Right ventricle myocardium inferior (tissue), 1 donor: ENCODE results near the gene PCDH9. TPM values are rescaled to one million over a fixed set of nuclear protein-coding genes. Genes with fewer than 3 reads are reported as not detected.

Source experiments
- ATAC-seq: fragments of 200-7000 bp; cut with Tn5 transposase; one replicate; pipeline ENCODE4 v1.9.1; 2020; ENCODE audit warnings: mild to moderate bottlenecking, moderate library complexity
- DNase-seq: peaks from one replicate; pipeline ENCODE4 v3.0.0; 2021; ENCODE audit errors: missing footprints
- intact Hi-C: fragments of 100-400 bp; cut with DNase I; formaldehyde crosslinking; loops from one replicate; pipeline ENCODE4 v1.11.0; 2022
- total RNA-seq: library from RNA; stranded (reverse); fragmentation: NEBNext Ultra II Directional; extraction: Animal tissue kit (Norgen Biotek cat#: 25700); gene quantifications from one replicate; pipeline ENCODE4 v1.2.1, GENCODE V29; 2021
- donor health status: DM: no; HTN: yes; CAD: no; lungs with severe emphysema.

The PCDH9 gene
- total RNA-seq, 1 donor from 2014 or later, result 9.9 TPM

DNA sequence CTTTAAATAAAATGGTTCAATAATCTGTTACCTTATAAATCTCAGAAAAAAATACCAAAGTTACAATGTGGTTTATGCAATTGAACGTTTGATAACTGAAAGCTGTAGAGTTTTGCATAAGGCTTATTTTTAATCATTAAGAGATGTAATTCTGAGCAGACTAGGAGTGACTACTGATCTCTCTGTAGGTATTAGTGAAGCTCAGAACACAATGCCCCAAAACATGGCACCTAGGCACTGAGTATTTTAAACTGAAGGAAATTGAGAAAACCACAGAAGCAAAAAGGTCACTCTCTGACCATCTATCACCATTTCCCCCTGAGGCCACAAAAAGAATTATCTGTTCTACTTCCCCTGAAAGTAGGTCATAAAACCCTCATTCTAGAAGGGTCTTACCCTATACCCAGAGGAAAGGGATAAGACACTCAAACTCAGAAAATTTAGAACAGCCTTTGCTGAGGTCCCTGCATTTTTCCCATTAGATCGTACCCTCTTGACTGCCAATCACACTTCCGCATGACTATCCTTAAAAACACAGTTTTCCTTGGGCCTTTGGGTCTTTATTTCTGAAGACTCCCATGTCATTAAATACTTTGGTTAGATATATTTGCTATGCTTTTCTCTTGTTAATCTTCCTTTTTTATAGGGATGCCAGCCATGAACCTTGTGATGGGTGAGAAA, 158.1 kb downstream of the PCDH9 start:
- ATAC-seq (no peak), DNase-seq (no peak)
- intact Hi-C loops, result no loop called here

DNA sequence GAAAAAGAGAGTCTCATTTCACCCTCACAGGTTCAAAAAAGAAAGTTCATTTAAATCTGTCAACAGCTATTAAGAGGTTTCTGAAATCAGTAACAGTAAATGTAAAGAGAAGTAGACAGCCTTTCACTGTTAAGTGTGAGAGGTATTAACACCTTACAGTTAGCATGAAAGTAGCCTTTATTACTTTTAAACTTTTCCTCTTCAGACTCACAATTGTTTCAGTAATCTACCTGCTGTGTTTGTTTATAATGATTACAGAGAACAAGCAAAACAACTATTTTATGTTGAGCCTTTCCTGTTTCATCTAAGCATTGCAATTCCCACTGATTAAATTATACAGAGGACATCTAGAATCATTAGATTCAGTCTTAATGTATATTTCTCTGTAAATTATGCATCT, 159.8 kb downstream of the PCDH9 start:
- intact Hi-C loops, result no loop called here
- DNase-seq (no peak), ATAC-seq (no peak)

DNA sequence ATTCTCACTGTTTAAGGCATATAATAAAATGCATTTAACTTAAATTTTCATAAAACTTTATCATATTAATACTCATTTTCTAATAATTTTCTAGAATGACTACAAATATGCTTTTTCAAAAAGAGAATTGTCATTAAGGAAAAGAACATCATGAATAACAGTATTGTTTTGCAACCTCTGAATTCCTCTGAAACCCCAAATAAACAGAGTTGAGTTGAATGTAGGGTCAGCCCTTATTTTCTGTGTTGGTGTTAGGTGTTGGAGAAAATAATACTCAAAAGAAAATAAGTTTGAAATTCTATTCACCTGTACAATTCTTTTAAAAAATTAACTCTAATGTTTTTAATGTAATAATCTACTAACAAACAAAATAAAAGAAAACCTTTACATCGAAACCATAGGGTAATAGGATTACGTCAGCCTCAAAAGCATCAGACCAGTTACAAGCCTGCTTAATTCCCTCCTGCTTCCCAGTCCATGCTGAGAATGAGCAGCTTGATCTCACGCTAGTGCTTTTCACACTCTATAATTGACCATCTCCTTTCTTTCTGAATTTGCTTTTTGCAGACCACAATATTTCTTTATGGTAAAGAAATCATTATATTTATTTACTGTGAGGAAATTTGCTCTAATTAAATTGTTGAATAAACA, 160.9 kb downstream of the PCDH9 start:
- DNase-seq, result no peak
- no peak for ATAC-seq
- intact Hi-C loops, result no loop called here

DNA sequence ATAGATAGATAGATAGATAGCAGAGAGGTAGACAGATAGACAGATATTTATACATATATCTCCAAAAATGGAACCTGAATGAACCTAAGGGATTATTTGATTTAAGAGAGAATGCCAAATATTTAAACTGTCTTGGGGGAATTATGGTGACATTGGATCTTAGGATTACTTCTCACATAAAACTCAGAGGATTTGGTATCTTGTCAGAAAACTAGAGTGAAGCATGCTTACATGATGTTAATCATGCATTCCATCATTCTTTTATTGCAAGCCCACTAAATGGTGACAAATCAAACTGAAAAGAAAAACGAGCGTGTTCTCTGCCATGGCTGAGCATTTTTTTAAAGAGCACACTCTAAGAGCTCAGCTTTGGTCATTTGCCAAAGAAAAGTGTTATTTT, 165.2 kb downstream of the PCDH9 start:
- intact Hi-C loops, result no loop called here
- DNase-seq, result no peak
- no peak for ATAC-seq

DNA sequence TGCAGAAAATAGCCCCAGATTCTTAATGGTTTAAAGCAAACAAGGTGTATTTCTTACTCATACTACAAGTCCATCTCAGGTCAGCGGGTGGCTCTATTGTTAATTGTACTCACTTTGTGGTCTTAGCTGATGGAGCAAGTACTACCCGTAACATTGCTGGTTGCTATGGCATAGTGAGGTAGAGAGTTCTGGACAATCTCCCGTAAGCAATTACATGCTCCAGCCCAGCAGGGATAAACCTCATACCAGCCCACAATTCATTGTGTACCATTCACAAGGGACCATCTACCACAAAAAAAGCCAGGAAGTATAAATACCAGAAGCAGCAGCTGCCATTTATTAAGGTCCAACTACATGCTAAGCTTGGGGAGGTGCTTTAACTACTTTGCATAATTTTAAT, 167.1 kb downstream of the PCDH9 start:
- DNase-seq (no peak), ATAC-seq (no peak)
- intact Hi-C loops, result no loop called here

DNA sequence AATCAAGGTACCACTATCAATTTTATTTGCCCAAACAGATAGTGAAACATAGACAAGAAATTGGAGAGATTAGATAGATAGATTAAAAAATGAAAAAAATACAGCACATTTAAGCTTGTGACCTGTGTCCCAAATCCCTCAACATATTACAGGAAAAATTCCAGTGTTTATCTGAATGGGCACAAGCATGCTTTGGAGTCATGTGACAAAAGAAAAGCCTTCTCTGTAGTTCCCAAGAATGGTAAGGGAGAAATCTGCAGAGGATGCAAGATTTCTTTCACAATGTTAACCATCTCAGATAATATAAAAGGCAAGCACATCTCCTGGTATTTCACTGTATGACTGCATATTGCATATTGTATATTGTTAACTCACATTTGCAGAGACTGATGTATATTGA, 168.0 kb downstream of the PCDH9 start:
- no peak for DNase-seq
- no peak for ATAC-seq
- intact Hi-C loops, result no loop called here

DNA sequence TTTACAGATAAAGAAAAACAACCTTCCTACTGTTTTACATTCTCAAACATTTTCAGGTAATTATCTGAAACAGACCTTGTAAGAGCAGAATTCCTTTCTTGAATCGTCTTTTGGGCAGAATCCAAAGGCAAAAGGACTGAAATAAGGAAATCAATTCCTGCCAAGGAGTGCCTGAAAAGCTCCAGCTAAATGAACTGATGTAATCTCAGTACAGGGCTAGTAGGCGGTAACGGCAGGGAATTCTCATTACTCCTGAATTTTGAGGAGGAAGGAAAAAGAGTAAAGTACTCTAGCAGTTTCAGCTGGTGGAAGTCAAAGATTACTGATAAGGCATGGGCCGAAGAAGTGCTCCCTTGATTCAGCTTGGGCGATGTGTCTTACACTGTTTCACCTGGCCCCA, 168.4 kb downstream of the PCDH9 start:
- ATAC-seq (no peak), DNase-seq (no peak)
- intact Hi-C loops, result no loop called here

DNA sequence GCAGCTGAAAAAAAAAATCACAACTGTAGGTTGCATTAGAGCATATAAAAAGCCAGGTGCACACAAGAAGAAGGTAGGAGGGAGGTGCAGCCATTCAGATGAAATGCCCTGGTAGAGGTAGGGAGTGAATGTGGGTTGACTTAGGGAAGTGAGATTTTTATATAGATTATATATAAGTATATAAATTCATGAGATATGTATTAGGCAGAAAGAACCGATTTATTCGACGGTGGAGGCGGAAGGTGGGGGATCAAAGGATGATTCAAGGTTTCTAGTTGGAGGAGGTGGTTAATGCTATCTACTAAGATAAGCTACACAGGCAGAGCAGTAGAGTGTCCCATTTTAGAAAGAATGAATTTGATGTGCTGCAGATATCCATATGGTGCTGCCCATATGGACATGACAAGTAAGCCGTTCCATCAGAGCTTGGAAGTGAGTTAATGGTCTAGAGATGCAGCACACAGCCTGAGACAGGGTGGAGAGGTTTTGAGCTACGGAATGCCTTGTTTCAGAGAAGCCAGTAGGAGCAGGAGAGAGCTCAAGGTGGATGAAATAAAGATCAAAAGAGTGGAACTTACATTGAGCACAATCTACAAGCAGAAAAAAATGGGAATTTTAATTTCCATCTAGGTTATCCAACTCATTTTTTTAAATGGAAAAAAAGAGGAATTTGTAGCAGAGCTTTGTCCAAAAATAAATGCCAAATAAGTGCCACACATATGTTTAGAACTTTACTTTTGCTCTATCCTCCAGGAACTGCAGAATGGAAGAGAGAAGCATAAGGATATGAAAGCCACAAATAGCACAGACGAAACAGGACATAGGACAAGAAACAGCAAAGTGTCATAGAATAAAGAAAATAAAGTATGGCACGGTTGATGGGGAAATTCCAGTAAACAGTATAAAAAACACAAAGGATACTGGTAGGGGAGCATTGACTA, 177.3 kb downstream of the PCDH9 start:
- DNase-seq (no peak), ATAC-seq (no peak)

DNA sequence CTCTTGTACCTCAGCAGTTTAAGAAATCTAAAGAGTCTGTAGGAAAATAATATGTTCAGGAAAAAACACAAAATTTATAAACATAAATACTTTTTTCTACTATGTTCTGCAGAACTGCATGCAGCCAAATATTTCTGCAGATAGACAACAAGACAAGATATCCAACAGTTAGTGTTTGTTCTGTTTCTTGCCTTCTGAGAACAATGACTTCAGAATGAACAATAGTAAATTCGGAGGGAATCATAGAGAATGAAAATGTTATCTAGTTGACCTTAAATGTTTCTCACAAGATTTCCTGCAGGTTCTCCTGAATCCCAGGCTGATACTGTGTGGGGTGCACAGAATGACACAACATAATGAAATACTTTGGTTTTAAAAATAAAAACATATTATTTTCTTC, 180.4 kb downstream of the PCDH9 start:
- ATAC-seq, result no peak

More for the DNA sequence above, 177.3 kb downstream of the PCDH9 start:
- intact Hi-C loops, result no loop called here

DNA sequence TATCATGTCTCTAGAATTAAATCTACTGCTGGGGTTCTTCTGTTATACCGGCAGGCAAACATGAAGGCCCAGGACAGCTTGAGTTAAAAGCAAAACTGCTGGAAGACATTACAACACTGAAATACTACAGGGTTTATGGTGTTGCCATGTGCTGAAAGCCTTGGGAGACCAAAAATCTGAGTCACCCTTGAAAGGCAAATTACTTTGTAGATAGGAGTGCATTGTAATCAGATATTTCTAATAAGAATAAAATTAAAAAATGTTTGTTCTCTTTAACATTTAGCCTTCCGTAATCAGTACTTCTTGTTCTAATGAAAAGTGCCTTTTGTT, 181.3 kb downstream of the PCDH9 start:
- intact Hi-C loops, result no loop called here
- peak; percentile 82 for ATAC-seq
- DNase-seq, result no peak

More for the DNA sequence above, 180.4 kb downstream of the PCDH9 start:
- no peak for DNase-seq
- intact Hi-C loops, result no loop called here

DNA sequence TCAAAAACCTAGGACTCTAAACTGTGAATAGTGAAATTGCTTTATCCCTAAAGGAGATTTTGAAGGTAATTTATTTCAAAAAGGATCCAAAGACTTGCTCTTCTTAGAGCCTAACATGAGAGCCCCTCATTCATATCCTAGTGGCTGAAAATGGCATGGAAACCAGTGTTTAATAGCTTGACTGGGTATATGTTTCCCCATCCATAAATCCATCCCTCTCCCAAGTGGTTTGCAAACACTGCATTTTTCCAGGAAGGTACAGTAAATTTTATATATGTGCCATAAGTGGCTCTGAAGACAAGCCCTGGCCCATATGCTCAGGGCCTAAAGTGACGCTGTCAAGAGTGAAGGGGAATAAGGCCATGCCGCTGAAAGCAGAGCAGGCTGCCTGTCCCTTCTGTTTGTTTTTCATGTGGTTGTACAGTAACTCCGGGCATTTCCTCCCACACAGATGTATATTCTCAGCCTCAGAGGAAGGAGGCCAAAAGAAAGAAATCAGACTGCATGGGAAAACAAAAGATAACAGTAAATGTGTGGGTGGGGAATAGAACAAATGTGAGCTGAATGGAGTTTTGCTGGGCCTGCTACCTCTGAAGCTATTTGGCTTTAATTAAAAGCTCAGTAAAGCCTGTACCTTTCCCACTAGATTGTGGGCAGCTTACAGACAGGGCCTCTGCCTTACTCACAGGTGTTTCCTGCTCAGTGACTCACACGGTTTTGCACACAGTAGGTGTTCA, 181.9 kb downstream of the PCDH9 start:
- peak; percentile 45 for ATAC-seq
- no peak for DNase-seq
- intact Hi-C loops, result no loop called here

DNA sequence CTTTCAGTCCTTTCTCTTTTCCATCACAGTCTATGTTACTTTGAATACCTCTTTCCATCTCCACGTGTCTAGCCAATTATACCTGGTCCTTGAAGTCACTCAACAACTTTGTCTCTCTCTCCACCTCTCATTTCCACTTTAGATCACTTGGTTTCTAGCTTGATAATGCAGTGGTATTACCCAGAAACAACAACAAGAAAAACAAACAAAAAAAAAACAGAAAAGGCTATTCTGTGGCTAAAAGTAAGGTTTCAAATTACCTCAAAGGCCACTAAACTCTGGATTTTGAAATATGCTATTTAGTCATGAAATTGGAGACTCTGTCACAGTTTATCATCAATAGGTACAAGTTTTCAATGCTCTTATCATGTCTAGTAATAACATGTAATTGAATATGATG, 184.8 kb downstream of the PCDH9 start:
- intact Hi-C loops, result no loop called here

DNA sequence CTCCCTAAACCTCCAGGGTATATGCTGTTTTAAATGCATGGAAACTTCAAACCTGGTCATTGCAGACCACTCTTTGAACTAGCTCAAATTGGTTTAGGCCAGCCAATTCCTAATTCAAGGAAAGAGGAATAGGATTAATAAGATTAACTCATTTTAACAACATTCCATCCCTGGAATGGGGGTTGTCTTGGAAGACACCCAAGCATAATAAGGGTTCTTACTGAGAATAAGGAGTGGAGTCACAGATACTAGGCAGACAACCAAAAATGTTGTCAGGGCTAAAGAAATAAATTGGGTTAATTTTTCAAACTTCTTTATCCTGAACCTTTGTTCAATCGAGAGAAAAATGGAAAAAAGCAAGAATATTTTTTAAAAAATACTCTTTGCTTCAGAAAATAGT, 186.2 kb downstream of the PCDH9 start:
- no peak for DNase-seq
- intact Hi-C loops, result no loop called here
- ATAC-seq, result no peak

More for the DNA sequence above, 184.8 kb downstream of the PCDH9 start:
- DNase-seq, result no peak
- no peak for ATAC-seq

DNA sequence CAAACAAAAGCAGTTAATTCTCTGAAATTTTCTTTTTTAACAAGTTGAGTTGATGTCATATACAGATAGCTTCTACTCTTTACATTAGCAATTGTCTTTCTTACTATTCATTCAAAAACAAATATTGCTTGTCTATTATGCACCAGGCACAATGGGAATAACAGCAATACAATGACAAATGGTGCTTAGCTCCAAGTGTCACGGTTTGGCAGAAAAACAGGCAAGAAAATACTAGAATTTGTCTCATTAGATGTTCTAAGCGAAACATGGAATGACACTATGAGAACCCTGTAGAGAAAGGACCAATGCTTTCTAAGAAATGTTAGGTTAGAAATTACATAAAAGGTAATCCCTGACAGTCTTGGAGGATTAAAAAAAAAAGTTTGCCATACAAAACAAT, 187.6 kb downstream of the PCDH9 start:
- DNase-seq (no peak), ATAC-seq (no peak)
- intact Hi-C loops, result no loop called here

DNA sequence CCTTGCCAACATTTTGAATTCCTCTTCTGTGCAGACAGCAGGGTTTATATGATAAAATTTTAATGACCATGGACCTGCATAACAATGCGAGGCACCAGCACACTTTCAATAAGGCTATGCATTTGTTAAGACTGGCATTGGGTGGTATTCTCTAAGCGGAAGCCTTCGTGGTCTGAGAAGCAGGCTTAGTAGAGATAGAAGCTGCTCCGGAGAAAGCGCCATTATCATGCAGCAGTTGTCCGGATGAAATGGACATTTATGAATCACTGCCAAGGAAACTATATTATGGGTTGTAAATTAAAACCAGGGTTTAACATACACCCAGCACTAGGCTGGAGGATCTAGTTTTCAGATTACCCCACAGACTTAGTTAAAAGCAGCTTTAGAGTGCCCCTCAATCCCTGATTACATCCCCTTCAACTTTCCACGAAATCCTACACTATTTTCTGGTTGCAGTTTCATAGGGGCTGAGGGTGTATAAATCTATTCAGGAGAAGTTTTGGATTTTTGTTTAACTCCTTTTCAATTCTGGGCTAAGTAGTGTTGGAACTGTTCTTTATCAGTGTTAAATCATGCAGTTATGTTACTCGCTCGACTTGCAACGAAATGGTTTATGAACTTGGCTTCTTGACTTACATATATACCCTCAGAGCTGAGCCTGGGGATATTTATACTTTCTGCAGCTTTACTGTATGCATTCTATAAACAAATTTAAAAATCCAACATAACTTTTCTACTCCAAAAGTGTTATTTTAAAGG, 193.3 kb downstream of the PCDH9 start:
- ATAC-seq (no peak), DNase-seq (no peak)
- intact Hi-C loops, result no loop called here

DNA sequence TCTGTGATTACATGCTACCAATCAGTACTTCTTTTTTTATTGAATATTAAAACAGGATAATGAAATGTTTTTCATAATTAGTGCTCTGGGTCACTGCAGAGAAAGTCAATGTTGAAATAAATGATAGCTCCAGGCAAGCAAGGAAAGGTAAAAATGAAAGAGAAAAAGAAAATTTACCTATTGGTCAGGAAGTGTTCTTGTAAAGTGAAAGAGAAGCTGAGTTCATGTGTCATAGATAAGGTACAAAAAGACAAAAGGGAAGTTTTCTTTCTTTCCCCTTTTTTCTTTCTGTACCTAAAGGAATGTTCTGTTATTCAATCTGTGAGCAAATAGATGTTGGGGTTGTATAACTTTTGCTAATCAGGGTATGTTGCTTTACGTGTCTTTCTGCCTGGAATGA, 197.0 kb downstream of the PCDH9 start:
- ATAC-seq, result no peak
- intact Hi-C loops, result no loop called here
- DNase-seq, result no peak

DNA sequence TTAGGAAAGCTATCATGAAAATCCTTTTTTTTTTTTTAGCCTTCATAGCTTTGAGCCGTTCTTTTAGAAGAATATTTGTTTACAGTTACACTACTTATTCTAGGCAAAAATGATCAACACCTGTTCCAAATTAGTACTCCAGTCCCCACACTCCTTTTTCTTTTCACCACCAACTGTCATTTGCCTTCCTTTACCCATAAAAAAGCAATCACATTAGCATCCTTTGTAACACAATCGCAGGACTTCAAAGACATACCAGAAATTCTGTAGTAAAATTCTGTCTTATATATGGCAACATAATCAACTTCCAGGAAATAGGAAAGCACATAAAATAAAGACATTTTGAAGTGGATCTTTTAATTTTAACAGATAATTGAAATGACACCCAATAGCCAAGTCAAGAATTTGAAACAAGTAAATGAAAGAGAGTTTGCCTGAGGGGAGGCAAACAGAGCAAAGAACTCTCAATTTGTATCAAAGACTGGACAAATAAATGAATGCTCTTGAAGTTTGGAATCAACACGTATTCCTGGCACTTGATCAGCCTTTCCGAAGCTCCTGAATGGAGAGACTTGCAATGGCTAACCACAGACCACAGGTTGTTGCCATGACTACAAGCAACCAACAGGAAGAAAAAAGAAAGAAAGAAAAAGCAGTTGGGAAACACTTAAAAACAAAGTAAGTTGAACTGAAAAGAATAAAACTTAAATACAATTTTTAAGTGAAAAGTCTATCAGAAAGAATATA, 206.8 kb downstream of the PCDH9 start:
- no peak for ATAC-seq

DNA sequence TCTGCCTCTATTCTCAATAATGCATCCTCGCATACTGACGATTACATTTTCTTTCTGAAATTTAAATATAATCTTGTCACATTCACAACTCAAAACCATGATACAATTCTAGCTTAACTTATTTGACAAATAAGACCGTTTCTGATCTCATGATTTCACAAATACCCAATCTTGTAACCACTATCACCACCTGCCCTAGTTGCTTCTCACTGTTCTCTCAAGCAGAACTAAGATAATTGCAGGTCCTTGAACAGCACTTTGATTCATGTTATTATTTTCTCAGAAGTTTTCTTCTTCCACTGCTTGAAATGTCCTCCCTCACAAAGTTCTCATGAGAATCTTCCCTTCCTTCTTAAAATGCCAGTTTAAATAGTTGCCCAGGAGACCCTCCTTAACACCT, 211.4 kb downstream of the PCDH9 start:
- DNase-seq, result no peak
- ATAC-seq, result no peak
- intact Hi-C loops, result no loop called here

More for the DNA sequence above, 206.8 kb downstream of the PCDH9 start:
- intact Hi-C loops, result no loop called here
- no peak for DNase-seq
